Measurements from ENCODE around the gene NSFL1C. TPM values are rescaled to one million over a fixed set of nuclear protein-coding genes. Genes with fewer than 3 reads are reported as not detected.
A peak's percentile ranks its signal among the peaks of the same experiment; 100 is the strongest.

NSFL1C gene
- total and polyA plus RNA-seq, 2 experiments from 2014 or later: 46.2 to 102 TPM

DNA sequence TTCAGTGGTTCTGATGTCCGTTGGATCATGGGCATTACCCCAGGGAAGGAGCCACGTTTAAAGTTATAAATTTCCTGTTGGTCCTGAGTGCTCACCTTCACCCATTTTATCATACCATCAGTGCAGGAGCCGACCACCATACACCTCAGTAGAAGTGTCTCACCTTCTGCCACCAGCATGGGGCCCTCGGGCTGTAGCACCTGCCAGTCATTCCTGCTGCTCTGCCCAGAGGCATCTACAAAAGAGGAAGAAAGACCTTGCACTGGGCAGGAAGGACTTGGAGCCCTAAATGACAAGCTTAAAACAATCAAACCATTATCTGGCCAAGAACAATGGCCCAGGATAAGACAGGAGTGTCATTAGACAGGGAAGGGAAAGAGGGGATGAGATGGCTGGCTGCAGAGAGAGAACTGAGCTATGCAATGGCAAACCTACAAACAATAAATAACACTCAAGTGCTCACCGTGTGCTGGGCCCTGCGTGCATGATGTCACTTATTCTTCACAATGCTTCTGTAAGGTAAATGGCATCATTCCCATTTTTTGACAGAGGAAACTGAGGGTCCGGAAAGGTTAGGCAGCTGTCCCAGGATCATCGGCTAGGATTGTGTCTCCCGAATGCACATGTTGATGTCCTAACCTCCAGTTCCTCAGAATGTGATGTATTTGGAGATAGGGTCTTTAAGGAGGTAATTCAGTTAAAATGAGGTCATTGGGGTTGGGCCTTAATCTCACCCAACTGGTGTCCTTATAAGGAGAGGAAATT, 13.4 kb upstream of the NSFL1C start:
- TF ChIP-seq, protein P1, sequence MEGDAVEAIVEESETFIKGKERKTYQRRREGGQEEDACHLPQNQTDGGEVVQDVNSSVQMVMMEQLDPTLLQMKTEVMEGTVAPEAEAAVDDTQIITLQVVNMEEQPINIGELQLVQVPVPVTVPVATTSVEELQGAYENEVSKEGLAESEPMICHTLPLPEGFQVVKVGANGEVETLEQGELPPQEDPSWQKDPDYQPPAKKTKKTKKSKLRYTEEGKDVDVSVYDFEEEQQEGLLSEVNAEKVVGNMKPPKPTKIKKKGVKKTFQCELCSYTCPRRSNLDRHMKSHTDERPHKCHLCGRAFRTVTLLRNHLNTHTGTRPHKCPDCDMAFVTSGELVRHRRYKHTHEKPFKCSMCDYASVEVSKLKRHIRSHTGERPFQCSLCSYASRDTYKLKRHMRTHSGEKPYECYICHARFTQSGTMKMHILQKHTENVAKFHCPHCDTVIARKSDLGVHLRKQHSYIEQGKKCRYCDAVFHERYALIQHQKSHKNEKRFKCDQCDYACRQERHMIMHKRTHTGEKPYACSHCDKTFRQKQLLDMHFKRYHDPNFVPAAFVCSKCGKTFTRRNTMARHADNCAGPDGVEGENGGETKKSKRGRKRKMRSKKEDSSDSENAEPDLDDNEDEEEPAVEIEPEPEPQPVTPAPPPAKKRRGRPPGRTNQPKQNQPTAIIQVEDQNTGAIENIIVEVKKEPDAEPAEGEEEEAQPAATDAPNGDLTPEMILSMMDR (IDR thresholded peaks at IDR 0.05; ENCODE audit: low read depth, low read length): no peak
- no peaks in the 10 kb centered on the region for H3K9me3 ChIP-seq (ENCODE audit: low read depth)
- peaks cover 2% of the 10 kb centered on the region for H3K27me3 ChIP-seq
- no peak overlapping the region for H3K4me3 ChIP-seq
- H3K36me3 ChIP-seq: no peaks in the 10 kb centered on the region
- H3K4me1 ChIP-seq (ENCODE audit: low read depth): no peaks in the 10 kb centered on the region
- no peak for DNase-seq (ENCODE audit: low read depth in 1 of 2, low spot score in 1 of 2)
- no peak overlapping the region for H3K27ac ChIP-seq

- TF ChIP-seq, protein P1 (IDR thresholded peaks at IDR 0.05; ENCODE audit: low read depth, low read length): no peak
- Histone ChIP-seq H3K4me1 (ENCODE audit: low read depth) (no peaks in the 10 kb centered on the region), H3K27ac (no peak overlapping the region), H3K9me3 (ENCODE audit: low read depth) (no peaks in the 10 kb centered on the region), H3K36me3 (no peaks in the 10 kb centered on the region), H3K27me3 (peaks cover 2% of the 10 kb centered on the region), H3K4me3 (no peak overlapping the region)
- peak in 1 of 2 donors; percentile 23 for DNase-seq (ENCODE audit: low read depth in 1 of 2, low spot score in 1 of 2)
Measured at GRCh38 chr20:1478566-1478965, 11.9 kb upstream of the NSFL1C start.

DNA sequence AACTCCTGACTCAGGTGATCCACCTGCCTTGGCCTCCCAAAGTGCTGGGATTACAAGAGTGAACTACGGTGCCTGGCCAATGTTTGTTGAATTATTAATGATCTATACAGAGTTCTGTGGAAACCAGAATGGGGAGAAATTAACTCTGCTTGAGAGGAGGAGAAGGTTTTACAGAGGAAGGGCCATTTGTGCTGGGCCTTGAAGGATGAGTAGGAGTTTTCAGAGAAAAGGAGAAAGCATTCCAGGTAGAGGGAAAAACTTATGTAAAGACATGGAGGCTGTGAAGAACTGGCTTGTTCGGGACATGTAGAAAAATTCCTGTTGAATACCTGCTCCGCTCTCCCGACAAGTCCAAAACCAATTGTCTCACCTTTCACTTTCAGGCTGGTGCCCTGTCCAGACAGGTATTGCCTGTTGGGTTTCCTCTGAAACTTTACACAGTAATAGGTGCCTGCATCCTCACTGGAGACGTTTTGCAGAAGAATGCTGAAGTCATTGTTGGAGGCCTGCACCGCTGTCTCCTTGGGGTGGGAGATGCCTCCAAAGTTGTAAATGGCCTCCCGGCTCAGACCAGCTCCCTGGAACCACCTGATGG, 11.3 kb upstream of the NSFL1C start:
- Histone ChIP-seq H3K9me3 (ENCODE audit: low read depth) (no peaks in the 10 kb centered on the region), H3K36me3 (no peaks in the 10 kb centered on the region), H3K27ac (no peak overlapping the region), H3K4me3 (no peak overlapping the region), H3K27me3 (peaks cover 2% of the 10 kb centered on the region), H3K4me1 (ENCODE audit: low read depth) (no peaks in the 10 kb centered on the region)
- no peak for DNase-seq (ENCODE audit: low read depth in 1 of 2, low spot score in 1 of 2)
- TF ChIP-seq, protein P1 (IDR thresholded peaks at IDR 0.05; ENCODE audit: low read depth, low read length): no peak

DNA sequence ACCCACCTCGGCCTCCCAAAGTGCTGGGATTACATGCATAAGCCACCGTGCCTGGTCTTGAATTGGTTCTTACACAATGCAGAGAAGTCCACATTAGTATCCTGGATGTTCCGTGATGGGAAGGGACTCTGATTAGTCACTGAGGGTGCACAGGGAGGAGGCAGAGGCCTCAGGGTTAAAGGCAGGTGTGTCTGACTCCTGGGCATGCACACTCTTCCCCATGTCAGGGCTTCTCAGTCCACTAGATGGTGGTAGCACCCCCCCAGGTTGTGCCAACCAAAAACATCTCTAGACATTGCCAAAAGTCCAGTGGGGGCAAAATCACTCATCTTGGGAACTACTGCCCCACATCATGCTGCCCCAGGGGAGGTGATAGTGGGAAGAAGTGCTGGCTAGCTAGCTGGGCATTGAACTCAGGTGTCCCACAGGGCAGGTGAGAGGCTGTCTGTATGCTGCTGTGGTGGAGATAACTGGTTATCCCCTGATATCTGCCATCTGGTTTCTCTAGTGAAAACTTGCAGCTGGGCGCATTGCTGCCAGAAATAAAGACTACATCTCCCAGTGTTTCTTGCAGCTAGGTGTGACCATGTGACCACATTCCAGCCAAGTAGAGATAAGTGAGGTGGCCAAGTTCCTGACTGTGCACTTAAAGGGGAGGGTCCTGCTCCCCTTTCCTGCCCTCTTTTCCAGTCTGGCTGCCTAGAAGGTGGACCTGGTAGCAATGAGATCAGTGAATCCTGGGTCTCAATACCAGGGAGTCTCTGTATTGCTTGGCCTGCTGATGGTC, 8.4 kb upstream of the NSFL1C start:
- Histone ChIP-seq H3K27ac (no peak overlapping the region), H3K4me3 (no peak overlapping the region), H3K36me3 (no peaks in the 10 kb centered on the region), H3K27me3 (no peaks in the 10 kb centered on the region), H3K9me3 (ENCODE audit: low read depth) (no peaks in the 10 kb centered on the region), H3K4me1 (ENCODE audit: low read depth) (no peaks in the 10 kb centered on the region)
- TF ChIP-seq, protein P1 (IDR thresholded peaks at IDR 0.05; ENCODE audit: low read depth, low read length): no peak
- DNase-seq (ENCODE audit: low read depth in 1 of 2, low spot score in 1 of 2): peak in 1 of 2 donors; percentile 33

DNA sequence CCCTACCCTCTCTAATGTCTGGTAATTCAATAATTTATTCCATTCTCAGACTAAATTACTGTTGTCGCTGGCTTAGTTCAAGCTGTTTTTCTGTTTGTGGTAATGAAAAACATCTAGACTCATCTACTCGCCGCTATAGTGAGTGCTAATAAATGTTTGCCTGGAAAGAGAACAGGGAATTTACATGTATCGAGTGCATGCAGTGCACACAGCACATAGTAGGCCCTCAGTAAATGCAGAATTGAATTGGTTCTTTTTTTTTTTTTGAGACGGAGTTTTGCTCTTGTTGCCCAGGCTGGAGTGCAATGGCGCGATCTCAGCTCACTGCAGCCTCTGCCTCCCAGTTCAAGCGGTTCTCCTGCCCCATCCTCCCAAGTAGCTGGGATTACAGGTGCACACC, 7.7 kb upstream of the NSFL1C start:
- TF ChIP-seq, protein P1 (IDR thresholded peaks at IDR 0.05; ENCODE audit: low read depth, low read length): no peak
- Histone ChIP-seq H3K9me3 (ENCODE audit: low read depth) (no peaks in the 10 kb centered on the region), H3K36me3 (no peaks in the 10 kb centered on the region), H3K4me1 (ENCODE audit: low read depth) (no peaks in the 10 kb centered on the region), H3K4me3 (no peak overlapping the region), H3K27ac (no peak overlapping the region), H3K27me3 (no peaks in the 10 kb centered on the region)
- DNase-seq (ENCODE audit: low read depth in 1 of 2, low spot score in 1 of 2): no peak

All from cardiac muscle cell (in vitro differentiated cells and primary cell).